Retinal pigment epithelial cell (primary cell): ENCODE results near the gene PLCL1.
"Not testable (repeated sequence)": the region's sequence is repeated elsewhere in the genome, so short reads cannot be mapped to it uniquely, and the experiment has no call there.

Experiments
- DNase-seq: peaks from one replicate; pipeline ENCODE4 v3.0.0-alpha.2; 2010; ENCODE audit warnings: low read depth
- H3K4me3 ChIP-seq: 2 replicates; pipeline ENCODE4 v1.5.1; 2011; ENCODE audit warnings: mild to moderate bottlenecking, low read length, control low read depth, moderate library complexity
- TF ChIP-seq, protein P1 (sequence below): conservative IDR thresholded peaks from 2 replicates; pipeline ENCODE4 v1.5.1; 2011; ENCODE audit warnings: low read depth, low read length, control low read depth, inconsistent platforms

PLCL1 gene

DNA sequence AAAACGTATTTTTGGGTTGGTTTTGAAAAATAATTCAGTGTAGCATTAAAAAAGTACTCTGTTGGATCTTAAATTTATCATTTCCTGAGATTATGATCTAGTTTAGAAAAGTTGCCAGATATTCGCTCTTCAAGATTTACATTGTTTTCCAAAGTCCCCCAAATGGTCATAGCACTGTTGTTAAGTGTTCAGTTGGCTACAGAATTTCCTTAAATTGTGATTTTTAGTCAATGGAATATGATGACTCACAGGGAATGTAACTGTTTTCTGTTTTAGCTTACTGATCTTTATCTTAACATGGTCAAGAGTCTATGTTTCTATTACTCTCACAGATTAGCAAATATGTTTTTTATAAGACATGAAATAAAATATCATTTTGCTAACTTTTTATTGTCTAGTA lies 23.2 kb downstream of the PLCL1 start:
- TF ChIP-seq, protein P1, sequence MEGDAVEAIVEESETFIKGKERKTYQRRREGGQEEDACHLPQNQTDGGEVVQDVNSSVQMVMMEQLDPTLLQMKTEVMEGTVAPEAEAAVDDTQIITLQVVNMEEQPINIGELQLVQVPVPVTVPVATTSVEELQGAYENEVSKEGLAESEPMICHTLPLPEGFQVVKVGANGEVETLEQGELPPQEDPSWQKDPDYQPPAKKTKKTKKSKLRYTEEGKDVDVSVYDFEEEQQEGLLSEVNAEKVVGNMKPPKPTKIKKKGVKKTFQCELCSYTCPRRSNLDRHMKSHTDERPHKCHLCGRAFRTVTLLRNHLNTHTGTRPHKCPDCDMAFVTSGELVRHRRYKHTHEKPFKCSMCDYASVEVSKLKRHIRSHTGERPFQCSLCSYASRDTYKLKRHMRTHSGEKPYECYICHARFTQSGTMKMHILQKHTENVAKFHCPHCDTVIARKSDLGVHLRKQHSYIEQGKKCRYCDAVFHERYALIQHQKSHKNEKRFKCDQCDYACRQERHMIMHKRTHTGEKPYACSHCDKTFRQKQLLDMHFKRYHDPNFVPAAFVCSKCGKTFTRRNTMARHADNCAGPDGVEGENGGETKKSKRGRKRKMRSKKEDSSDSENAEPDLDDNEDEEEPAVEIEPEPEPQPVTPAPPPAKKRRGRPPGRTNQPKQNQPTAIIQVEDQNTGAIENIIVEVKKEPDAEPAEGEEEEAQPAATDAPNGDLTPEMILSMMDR: no peak
- H3K4me3 ChIP-seq: no peak overlapping the region
- no peak for DNase-seq

GRCh38 chr2:197828464-197829135 lies 24.2 kb downstream of the PLCL1 start:
- H3K4me3 ChIP-seq: no peak overlapping the region
- TF ChIP-seq, protein P1: no peak
- no peak for DNase-seq

DNA sequence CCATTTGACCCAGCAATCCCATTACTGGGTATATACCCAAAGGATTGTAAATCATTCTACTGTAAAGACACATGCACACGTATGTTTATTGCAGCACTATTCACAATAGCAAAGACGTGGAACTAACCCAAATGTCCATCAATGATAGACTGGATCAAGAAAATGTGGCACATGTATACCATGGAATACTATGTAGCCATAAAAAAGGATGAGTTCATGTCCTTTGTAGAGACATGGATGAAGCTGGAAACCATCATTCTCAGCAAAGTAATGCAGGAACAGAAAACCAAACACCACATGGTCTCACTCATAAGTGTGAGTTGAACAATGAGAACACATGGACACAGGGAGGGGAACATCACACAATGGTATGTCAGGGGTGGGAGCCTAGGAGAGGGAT lies 30.4 kb downstream of the PLCL1 start:
- not testable (repeated sequence) for DNase-seq, H3K4me3 ChIP-seq

DNA sequence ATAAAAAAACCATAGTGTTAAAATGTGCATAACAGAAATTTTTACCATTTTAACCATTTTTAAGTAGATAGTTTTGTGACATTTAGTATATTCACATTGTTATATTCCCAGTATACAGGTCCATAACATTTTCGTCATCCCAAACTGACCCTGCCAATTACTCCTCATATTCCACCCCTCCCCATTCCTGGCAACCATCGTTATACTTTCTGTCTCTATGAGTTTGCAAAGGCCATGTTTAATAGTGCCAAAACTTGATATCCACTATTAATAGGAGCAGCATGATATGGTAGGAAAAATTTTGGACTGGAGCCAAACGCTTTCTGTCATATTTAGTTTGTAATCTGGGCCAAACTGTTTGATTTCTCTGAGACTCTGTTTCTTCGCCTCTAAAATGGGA lies 30.9 kb downstream of the PLCL1 start:
- DNase-seq: no peak
- TF ChIP-seq, protein P1: no peak
- no peak overlapping the region for H3K4me3 ChIP-seq

- no peak overlapping the region for H3K4me3 ChIP-seq
- TF ChIP-seq, protein P1: no peak
- DNase-seq: no peak
These were observed 33.6 kb downstream of the PLCL1 start for GRCh38 chr2:197838036-197838435.

- TF ChIP-seq, protein P1: no peak
- DNase-seq: no peak
- no peak overlapping the region for H3K4me3 ChIP-seq
These were observed 34.2 kb downstream of the PLCL1 start for GRCh38 chr2:197838579-197838978.

- no peak for DNase-seq
- no peak overlapping the region for H3K4me3 ChIP-seq
- TF ChIP-seq, protein P1: no peak
These were observed 34.9 kb downstream of the PLCL1 start for GRCh38 chr2:197839327-197839726.
